GM19397 (cell line): Measurements from ENCODE around the gene ELAVL4.

Experiments
- ATAC-seq: cut with Tn5 transposase; IDR thresholded peaks from one replicate; pipeline ENCODE4 v1.9.1; 2021; ENCODE audit warnings: mild to moderate bottlenecking, moderate library complexity; ENCODE audit not compliant: unreplicated experiment

ELAVL4 gene

GRCh38 chr1:50175719-50176639 is 67.3 kb downstream of the ELAVL4 start:
- ATAC-seq = no peak

- ATAC-seq = no peak
Measured at GRCh38 chr1:50177994-50178393, 69.3 kb downstream of the ELAVL4 start.

- ATAC-seq = no peak
Measured at GRCh38 chr1:50179639-50180038, 70.9 kb downstream of the ELAVL4 start.

GRCh38 chr1:50180367-50180766 is 71.6 kb downstream of the ELAVL4 start:
- no peak for ATAC-seq

GRCh38 chr1:50181027-50181663 is 72.4 kb downstream of the ELAVL4 start:
- ATAC-seq = no peak

GRCh38 chr1:50183378-50184133 is 74.8 kb downstream of the ELAVL4 start:
- ATAC-seq = no peak

GRCh38 chr1:50189369-50189768 is 80.6 kb downstream of the ELAVL4 start:
- ATAC-seq = no peak

GRCh38 chr1:50193002-50193401 is 84.3 kb downstream of the ELAVL4 start:
- ATAC-seq = no peak

GRCh38 chr1:50195205-50195604 is 86.5 kb downstream of the ELAVL4 start:
- no peak for ATAC-seq

GRCh38 chr1:50196081-50196480 is 87.4 kb downstream of the ELAVL4 start:
- no peak for ATAC-seq

GRCh38 chr1:50197216-50197615 is 88.5 kb downstream of the ELAVL4 start:
- no peak for ATAC-seq

- no peak for ATAC-seq
Measured at GRCh38 chr1:50208315-50208714, 99.6 kb downstream of the ELAVL4 start.

- no peak for ATAC-seq
Measured at GRCh38 chr1:50208756-50209155, 100.0 kb downstream of the ELAVL4 start.

- ATAC-seq = no peak
Measured at GRCh38 chr1:50209749-50210148, 101.0 kb downstream of the ELAVL4 start.

GRCh38 chr1:50213505-50213904 is 104.8 kb downstream of the ELAVL4 start:
- no peak for ATAC-seq

- no peak for ATAC-seq
Measured at GRCh38 chr1:50214717-50215116, 106.0 kb downstream of the ELAVL4 start.

- no peak for ATAC-seq
Measured at GRCh38 chr1:50218344-50219120, 109.8 kb downstream of the ELAVL4 start.

- ATAC-seq = no peak
Measured at GRCh38 chr1:50228871-50229384, 120.2 kb downstream of the ELAVL4 start.

GRCh38 chr1:50231209-50231608 is 122.5 kb downstream of the ELAVL4 start:
- ATAC-seq = no peak

- no peak for ATAC-seq
Measured at GRCh38 chr1:50232336-50232735, 123.6 kb downstream of the ELAVL4 start.

GRCh38 chr1:50236656-50237055 is 127.9 kb downstream of the ELAVL4 start:
- no peak for ATAC-seq
